GM19025 (cell line): ENCODE measurements around the gene PSMC3.

Source experiments
- ATAC-seq: cut with Tn5 transposase; IDR thresholded peaks from one replicate; pipeline ENCODE4 v1.9.1; 2021; ENCODE audit warnings: mild to moderate bottlenecking, low read depth, moderate library complexity; ENCODE audit not compliant: unreplicated experiment

The PSMC3 gene

DNA sequence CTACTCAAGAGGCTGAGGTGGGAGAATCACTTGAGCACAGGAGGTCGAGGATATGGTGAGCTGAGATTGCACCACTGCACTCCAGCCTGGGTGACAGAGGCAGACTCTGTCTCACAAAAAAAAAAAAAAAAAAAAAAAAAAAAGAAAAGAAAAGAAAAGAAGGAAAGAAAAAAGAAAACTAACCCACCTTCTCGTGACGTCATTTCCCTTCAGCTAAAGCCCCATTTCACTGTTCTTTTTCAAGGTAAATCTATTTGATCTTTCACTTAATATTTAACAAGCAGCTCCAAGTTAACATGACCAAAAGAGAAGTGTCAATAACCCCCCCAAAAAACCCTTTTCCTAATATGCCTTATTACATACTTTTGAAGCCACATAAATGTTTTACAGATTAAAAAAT, 17.6 kb upstream of the PSMC3 start:
- no peak for ATAC-seq

DNA sequence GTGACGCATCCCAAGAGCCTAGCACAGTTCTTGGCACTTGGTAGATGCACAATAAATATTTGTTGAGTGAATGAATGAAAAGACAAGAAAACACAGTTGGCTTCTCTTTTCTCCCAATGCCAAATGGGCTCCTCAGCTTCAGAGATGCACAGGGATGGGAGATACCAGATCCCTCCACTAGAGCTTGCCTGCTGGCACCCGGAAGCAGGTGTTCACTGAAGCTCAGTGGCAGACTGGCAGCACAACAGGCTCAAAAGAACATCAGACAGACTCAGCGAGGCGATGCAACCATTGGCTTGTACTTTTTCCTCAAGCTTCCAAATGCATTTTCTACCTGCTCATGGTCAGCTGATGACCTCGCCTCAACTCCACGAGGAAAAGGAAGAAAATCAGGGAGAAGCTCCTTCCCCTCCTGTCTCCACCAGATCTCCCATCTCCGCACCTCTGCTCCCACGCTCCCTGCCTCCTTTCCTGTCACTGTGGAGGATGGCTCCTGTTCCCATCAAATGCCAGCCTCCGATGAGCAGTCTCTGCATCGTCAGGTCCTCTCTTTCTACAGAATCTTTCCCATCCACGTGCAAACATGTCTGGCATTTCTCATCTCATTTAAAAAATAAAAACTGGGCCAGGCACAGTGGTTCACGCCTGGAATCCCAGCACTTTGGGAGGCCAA, 16.9 kb upstream of the PSMC3 start:
- ATAC-seq, result no peak

DNA sequence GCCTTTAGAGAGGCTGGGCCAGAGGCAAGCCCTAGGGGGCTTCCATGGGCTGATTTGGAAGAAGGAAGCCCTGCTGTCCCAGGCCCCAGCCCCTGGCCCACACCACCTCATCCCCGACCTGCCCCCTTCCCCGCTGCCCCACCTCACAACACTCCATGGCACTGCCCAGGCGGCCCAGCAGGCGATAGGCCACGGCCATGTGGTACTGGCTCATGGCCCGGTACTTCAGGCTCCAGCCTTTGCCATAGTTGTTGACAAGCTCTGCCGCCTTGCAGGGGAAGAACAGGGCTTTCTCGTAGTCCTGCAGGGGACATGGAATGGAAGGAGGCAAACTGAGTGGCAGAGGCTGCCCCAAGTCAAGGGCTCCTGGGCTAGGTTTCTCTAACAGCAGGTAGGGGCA, 16.3 kb upstream of the PSMC3 start:
- ATAC-seq, result no peak

DNA sequence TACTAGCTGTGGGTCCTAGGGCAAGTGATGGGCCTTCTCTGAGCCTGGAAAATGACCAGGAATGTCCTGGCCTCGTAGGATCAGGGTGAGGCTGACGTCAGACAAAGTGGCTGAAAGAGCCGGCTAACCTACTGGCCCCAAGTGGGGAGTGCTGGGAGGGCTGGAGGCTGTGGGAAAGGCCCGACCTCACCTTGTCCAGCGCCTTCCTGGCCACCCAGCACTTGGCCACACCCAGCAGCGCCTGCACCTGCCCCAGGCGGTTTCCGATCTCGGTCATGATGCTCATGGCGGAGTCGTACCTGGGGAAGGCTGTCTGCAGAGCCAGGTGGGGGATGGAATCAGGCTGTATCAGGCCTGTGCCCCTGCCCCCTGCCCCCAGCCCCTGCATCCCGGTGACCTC, 15.2 kb upstream of the PSMC3 start:
- no peak for ATAC-seq

DNA sequence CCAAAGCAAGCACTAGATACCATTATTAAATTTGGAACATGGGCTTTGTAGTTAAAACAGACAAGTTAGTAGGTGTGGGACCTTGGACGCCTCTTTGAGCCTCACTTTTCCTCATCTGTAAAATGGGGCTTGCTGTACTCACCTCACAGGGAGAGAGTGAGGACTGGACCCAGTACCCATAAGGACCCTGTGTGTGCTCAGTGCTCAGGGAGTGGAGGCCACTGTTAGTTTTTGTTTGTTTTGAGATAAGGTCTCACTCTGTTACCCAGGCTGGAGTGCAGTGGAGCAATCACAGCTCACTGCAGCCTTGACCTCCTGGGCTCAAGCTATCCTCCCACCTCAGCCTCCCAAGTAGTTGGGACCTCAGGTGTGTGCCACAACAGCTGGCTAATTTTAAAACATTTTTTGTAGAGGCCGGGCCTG, 13.8 kb upstream of the PSMC3 start:
- no peak for ATAC-seq

DNA sequence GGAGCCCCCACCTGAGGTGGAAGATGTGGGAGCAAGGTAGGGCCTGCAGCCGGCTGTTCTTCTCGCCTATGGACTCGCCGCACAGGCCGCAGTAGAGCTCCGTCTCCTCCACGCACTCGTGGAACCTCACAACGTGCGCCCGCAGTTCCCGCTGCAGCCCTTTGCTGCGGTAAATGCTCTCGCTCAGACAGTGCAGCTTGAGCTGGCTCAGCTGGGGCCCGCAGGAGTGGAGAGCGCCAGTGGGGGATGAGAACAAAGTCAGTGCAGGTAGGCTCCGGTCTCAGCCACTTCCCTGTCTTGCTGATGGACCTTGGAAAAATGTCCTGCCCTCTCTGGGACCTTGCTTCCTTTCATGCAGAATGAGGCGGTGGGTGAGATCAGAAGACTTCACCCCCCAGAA, 12.5 kb upstream of the PSMC3 start:
- ATAC-seq, result no peak

DNA sequence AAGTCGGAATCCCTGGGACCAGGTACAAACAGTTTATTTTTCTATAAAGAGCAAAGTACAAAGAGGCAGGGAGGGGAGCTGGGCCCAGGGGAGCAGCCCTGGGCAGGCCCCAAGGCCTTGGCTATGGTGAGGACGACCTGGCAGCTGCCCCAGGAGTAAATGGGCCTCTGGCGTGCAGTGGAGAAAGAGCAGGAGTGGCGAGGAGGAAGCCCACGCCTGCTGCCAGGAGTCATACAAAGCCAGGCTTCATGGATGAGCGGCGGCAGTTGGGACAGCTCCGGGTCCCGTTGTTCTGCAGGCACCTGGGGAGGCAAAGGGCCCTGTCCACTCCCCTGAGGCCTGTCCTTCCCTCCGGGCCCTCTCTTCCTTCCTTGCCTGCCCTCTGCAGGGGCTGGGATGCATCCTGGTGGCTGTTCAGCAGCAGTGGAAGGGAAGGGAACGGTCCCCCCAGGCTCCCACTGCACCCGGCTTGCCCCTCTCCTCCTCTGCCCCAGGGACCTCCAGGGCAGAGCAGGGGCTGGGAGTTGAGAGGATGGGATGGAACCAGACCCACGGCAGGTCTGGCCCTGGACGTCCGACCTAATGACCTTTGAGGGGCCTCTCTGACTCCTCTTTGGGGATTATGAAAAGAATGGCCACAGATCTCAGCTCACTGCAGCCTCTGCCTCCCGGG, 11.6 kb upstream of the PSMC3 start:
- ATAC-seq, result no peak

DNA sequence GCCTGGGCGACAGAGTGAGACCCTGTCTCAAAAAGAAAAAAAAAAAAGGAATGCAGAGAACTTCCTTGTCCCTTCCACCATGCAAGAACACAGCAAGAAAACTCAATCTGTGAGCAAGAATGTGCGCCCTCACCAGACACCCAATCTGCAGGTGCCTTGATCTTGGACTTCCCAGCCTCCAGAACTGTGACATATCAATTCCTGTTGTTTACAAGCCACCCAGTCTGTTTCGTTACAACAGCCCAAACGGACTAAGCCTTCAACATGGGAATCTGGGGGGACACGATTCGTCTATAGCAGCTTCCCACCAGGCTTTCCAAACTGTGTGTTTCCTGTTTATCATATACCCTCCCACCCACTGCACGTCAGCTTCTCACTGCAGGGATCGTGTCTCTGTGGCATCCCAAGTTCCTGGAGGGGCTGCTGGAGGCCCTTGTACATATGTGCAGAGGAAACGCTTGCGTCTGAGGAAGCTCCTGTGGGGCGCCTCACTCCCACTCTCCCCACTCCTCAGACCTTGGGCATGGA, 11.0 kb upstream of the PSMC3 start:
- no peak for ATAC-seq

DNA sequence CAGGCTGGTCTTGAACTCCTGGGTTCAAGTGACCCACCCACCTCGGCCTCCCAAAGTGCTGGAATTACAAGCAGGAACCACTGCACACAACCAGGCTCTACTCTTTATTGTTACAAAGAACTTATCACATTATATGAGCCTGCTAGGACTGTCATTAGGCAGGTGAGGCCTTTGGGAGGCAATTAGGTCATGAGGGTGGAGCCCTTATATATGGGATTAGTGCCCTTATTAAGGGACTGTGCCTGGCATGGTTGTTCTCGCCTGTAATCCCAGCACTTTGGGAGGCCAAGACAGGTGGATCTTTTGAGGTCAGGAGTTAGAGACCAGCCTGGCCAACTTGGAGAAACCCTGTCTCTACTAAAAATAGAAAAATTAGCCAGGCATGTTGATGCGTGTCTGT, 10.5 kb upstream of the PSMC3 start:
- no peak for ATAC-seq

DNA sequence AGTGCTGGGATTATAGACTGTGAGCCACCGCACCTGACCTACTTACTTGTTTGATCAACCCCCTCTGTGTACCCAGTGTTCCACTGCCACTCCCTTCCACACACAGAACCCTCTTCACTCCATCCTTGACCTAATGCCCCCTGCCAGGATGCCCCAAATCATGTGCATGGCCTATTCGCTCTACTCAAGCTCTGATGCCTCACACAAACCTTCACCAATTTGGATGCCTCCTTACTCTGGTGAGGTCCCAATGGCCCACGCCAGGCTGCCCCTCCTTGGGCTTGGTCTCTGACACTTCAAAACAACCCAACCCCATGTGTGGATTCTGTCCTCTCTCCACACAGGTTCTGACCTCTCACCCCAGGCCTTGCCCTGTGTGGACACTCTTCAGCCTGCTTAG, 9.4 kb upstream of the PSMC3 start:
- no peak for ATAC-seq

DNA sequence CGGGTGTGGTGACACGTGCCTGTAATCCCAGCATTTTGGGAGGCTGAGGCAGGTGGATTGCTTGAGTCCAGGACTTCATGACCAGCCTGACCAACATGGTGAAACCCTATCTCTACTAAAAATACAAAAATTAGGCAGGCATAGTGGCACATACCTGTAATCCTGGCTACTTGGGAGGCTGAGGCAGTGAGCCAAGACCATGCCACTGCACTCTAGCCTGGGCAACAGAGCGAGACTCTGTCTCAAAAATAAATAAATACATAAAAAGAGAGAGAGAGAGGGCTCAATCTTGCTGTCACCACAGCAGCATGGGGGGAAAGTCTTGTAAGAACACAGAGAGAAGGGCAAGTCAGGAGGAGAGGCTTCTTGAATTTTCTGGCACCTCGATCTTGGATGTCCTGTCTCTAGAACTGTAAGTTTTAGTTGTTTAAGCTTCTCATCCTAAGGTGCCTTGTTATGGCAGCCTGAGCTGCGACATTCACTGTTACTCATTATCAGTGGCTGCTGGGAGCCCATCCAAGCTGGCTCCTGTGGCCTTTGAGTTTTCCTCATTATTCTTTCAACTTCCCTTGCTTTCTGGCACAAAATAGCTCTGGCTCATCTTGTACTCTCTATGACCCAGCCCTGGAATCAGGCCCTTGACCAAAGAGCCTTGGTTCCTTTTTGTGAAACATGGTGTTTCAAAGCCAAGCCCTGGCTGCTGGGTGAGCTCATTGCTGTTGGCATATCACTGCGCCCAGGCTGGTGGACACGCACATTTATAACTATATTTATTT, 8.0 kb upstream of the PSMC3 start:
- ATAC-seq, result no peak

DNA sequence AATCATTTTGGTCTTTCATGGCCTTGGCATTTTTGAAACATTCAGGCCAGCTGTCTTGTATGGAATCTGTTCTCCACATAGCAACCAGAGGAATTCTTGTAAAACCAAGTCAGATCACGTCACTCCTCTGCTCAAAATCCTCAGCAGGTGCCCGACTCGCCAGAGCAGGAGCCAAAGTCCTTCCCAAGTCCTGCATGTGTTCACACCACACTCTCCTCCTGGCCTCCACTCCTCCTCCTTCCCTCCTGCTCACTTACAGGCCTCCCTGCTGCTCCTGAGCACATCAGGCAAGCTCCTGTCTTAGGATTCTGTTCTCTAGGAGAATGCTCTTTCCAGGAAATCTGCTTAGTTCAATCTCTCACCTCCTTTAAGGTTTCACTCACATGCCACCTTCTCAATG, 6.9 kb upstream of the PSMC3 start:
- no peak for ATAC-seq

DNA sequence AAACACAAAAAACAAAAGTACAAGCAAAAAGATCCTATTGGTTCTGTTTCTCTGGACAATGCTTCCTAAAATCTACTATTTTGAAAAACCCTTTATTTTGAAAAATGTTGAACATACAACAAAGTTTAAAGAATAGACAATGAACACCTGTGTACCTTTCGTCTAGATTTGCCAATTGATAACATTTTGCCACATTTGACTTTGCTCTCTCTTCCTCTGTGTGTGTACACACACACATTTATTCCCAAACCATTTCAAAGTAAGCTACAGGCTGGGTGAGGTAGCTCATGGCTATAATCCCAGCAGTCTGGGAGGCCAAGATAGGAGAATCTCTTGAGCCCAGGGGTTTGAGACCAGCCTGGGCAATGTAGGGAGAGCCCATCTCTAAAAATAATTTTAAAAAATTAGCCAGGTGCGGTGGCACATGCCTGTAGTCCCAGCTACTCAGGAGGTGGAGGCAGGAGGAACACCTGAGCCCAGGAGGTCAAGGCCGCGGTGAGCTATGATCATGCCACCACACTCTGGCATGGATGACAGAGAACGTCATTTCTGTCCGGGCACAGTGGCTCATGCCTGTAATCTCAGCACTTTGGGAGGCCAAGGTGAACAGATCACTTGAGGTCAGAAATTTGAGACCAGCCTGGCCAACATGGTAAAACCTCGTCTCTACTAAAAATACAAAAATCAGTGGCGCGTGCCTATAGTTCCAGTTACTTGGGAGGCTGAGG, 5.3 kb upstream of the PSMC3 start:
- no peak for ATAC-seq

DNA sequence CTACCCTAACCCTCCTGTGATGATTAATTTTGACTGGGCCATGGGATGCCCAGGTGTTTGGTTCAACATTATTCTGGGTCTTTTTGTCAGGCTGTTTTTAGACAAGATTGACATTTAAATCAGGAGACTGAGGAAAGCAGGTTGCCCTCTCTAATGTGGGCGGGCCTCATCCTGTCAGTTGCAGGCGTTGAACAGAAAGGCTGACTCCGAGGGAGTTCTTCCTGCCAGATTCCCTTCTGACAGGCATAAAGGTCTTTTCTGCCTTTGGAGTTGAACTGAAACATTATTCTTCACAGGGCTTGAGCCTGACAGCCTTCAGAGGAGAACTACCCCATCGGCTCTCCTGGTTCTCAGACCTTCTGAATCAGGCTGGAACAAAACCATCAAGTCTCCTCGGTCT, 4.3 kb upstream of the PSMC3 start:
- no peak for ATAC-seq

DNA sequence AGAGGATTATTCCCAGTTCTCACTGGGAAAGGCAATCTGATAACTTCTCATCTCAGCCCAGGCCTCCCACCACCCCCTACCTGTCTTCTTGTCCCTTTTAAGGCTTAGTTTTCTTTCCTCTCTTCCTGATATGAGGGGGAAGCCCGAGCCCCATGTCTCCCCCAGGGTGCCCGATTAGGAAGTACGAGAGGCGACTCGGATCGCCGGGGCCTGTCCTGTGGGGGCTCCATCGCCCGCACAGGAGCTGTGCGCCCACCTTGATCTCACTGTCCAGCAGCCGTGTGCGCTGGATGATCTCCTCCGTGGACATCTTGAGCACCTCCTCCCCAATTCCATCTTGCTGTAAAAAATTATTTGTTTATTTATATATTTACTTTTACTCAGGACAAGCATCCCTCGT, 628 bp downstream of the PSMC3 start:
- no peak for ATAC-seq

DNA sequence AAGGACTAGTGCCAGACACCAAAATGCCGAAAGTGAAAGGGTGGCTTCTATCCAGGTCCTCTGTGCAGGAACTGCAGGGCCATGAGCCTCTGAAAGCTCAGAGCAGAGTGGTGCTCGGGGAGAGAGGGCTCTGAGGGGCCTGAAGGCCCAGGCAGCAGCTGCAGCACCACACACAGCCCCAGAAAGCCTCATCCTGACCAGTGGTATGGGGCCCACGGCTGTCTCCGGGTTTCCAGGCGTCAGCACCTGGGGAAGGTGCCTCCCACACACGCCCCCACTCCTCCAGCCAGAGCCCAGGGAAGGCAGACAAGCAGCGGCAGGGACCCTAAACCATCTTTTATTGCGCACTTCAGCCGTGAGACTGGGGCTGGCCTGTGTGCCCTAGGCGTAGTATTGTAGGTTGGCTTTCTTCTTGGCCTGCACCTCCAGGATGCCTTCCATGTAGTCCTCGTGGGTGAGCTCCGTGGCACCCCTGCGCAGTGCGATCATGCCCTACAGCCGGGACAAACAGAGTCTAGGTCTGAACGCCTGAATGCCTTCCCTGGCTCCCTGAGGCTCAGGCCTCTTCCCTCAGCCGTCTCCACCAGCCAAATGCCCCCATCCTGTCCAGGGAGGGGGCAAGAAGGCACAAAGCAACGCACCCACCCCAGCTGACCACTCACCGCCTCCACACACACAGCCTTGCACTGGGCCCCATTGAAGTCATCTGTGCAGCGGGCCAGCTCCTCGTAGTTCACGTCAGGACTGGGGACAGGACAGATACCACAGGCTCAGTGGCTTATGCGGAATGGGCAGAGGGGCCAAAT, 7.6 kb downstream of the PSMC3 start:
- no peak for ATAC-seq

DNA sequence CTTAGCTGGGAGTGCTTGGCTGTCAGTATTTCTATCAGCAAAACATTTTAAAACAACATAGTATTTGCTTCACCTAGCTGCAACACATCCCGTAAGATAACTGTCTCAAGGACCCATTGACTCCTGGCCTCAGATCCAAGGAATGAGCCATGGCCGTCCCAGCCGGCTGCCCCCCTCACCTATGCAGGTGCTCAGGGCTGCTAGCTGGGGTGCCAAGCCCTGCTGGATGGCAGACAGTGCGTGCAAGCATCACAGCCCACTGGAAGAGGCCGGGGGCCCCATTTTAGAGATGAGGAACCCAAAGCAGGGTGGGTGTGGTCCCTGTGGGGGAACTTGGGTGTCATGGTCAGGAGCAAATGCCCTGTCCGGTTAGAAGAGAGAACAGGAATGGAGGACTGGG, 8.5 kb downstream of the PSMC3 start:
- no peak for ATAC-seq

DNA sequence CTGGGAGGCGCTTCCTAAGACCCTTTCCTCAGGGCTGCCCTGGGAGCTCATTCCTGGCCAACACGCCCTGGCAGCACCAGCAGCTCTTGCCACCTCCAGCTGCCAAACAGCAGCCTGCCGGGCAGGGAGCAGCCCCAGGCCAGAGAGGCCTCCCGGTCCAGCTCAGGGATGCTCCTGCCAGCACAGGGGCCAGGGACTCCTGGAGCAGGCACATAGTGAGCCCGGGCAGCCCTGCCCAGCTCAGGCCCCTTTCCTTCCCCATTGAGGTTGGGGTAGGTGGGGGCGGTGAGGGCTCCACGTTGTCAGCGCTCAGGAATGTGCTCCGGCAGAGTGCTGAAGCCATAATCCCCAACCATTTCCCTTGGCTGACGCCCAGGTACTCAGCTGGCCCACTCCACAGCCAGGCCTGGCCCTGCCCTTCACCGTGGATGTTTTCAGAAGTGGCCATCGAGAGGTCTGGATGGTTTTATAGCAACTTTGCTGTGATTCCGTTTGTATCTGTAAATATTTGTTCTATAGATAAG, 10.2 kb downstream of the PSMC3 start:
- no peak for ATAC-seq

DNA sequence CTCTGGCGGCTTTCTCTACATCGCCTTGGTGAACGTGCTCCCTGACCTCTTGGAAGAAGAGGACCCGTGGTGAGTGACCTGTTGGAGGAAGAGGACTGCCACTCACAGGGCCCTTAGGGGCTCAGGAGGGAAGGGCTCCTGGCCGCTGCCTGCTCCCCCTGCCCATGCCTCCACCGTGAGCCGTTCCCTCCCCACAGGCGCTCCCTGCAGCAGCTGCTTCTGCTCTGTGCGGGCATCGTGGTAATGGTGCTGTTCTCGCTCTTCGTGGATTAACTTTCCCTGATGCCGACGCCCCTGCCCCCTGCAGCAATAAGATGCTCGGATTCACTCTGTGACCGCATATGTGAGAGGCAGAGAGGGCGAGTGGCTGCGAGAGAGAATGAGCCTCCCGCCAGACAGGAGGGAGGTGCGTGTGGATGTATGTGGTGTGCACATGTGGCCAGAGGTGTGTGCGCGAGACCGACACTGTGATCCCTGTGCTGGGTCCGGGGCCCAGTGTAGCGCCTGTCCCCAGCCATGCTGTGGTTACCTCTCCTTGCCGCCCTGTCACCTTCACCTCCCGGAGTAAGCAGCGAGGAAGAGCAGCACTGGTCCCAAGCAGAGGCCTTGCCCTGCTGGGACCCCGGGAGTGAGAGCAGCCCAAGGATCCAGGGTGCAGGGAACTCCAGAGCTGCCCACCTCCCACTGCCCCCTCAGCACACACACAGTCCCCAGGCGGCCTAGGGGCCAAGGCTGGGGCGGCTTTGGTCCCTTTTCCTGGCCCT, 11.0 kb downstream of the PSMC3 start:
- no peak for ATAC-seq
